GM21526 (cell line): Measurements from ENCODE around the gene SCTR.
A peak's percentile ranks its signal among the peaks of the same experiment; 100 is the strongest.

ENCODE experiments used
- ATAC-seq: cut with Tn5 transposase; IDR thresholded peaks from one replicate; pipeline ENCODE4 v1.9.1; 2021; ENCODE audit warnings: moderate library complexity; ENCODE audit not compliant: unreplicated experiment, low FRiP score

Gene SCTR

GRCh38 chr2:119476301-119477112 is 47.8 kb downstream of the SCTR start:
- peak; percentile 73 for ATAC-seq

GRCh38 chr2:119475857-119476244 is 48.4 kb downstream of the SCTR start:
- ATAC-seq: no peak

- no peak for ATAC-seq
These were observed 48.9 kb downstream of the SCTR start for GRCh38 chr2:119475225-119475856.

GRCh38 chr2:119474371-119475224 is 49.7 kb downstream of the SCTR start:
- no peak for ATAC-seq

- ATAC-seq: no peak
These were observed 50.5 kb downstream of the SCTR start for GRCh38 chr2:119473621-119474370.

GRCh38 chr2:119472749-119473148 is 51.5 kb downstream of the SCTR start:
- ATAC-seq: no peak

GRCh38 chr2:119469661-119470297 is 54.5 kb downstream of the SCTR start:
- ATAC-seq: no peak

- ATAC-seq: no peak
These were observed 55.2 kb downstream of the SCTR start for GRCh38 chr2:119469131-119469530.

GRCh38 chr2:119468154-119468955 is 55.9 kb downstream of the SCTR start:
- no peak for ATAC-seq

GRCh38 chr2:119466373-119466772 is 57.9 kb downstream of the SCTR start:
- no peak for ATAC-seq

GRCh38 chr2:119465687-119466086 is 58.6 kb downstream of the SCTR start:
- no peak for ATAC-seq

GRCh38 chr2:119464981-119465380 is 59.3 kb downstream of the SCTR start:
- no peak for ATAC-seq

GRCh38 chr2:119463990-119464389 is 60.3 kb downstream of the SCTR start:
- no peak for ATAC-seq

- no peak for ATAC-seq
These were observed 61.1 kb downstream of the SCTR start for GRCh38 chr2:119463136-119463535.

- ATAC-seq: no peak
These were observed 61.7 kb downstream of the SCTR start for GRCh38 chr2:119462574-119462973.

GRCh38 chr2:119461811-119462210 is 62.5 kb downstream of the SCTR start:
- ATAC-seq: no peak

- ATAC-seq: no peak
These were observed 64.2 kb downstream of the SCTR start for GRCh38 chr2:119460076-119460475.

- ATAC-seq: no peak
These were observed 69.1 kb downstream of the SCTR start for GRCh38 chr2:119455066-119455718.
